Lung microvascular endothelial cell (primary cell): Measurements from ENCODE around the gene DSCAML1. TPM values are rescaled to one million over a fixed set of nuclear protein-coding genes. Genes with fewer than 3 reads are reported as not detected.
A peak's percentile ranks its signal among the peaks of the same experiment; 100 is the strongest.

Experiments
- DNase-seq, 2 donors: peaks; one replicate each; pipeline versions ENCODE4 v3.0.0 to v3.0.0-alpha.2; 2010; ENCODE audit warnings: low read depth in 2 of 2
- total RNA-seq: library from RNA; depleted of rRNA; stranded (reverse); fragments of >200 nt; gene quantifications from 2 replicates; pipeline ENCODE4 v1.2.1, GENCODE V29; 2014

Gene DSCAML1
- total RNA-seq, 1 donor from 2014 or later = under 0.01 TPM

DNA sequence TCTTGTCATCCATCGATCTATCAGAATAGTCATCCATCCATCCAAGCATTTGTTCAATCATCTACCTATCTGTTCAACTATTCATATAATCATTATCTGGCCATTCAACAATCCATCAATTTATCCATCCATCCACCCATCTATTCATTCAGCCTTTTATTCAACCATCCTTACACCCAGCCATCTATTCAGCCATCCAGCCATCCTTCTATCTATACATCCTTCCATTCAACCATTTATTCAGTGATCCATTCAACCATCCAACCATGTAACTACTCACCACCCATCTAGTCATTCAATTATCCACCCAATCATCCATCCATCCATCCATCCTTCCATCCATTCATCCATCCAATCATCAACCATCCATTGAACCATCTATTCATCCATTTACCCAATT is 362.5 kb downstream of the DSCAML1 start:
- no peak for DNase-seq

DNA sequence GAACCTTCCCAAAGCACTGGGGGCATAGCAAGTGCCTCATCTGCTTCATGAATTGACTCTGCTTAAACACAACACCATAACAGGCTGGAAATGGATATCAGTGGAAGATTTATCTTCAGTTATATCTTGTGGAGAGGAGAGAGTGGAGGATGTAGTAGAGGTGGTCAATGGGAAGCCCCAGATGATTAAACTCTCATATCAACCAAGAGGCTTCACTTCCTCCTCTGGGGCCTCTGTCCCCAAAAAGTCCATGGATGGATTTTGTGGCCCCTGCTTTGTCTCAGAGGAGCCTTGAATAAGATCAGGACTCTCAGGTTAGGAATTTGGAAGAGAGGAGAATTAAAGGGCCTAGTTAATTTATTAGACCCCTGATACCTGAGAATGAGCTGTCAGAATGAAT is 363.3 kb downstream of the DSCAML1 start:
- DNase-seq = no peak

DNA sequence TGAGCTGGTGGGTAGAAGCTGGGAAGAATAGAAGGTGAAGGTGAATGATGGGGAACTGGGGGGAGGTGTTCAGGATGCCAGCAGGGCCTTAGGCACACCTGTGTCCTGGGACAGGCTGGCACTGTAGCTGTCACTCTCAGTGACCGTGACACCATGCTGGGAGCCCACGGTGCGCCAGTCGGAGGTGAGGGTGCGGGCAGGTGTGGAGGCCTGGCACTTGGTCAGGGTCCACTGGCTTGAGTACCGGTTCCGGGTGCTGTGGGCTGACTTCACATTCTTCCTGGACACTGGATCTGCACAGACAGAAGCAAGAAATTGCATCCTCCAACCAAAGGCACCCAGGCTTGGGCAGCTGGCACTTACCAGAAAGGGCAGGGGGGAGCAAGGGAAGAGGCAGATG is 365.6 kb downstream of the DSCAML1 start:
- no peak for DNase-seq

DNA sequence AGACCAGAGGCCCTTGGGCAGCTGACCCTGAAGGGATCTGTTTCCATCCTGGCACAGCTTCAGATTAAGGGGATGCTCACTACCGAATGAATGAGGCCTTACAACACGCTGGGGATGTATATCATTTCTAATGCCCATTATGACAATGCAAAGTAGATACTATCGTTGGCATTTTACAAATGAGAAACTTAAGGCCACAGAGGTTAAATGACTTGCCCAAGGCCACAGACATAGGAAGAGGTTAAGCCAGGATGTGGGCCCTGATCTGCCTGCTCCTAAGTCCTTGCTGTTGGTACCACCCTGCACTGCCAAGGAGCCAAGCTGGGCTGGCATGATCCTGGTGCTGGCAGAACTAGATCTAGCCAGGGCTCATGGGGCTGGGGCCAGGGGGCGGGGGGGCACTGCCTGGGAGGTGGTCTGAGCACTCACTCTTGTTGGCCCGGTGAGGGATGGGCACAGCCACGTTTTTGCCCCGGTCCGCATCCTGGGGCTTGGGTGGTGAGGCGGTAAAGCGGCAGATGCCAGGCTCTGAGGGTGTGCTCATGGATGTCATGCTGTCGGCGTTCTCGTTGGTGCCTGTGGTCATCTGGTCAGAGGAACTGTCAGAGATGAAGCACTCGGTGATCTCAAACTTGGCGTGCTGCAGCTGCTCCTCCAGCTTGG is 366.6 kb downstream of the DSCAML1 start:
- no peak for DNase-seq

DNA sequence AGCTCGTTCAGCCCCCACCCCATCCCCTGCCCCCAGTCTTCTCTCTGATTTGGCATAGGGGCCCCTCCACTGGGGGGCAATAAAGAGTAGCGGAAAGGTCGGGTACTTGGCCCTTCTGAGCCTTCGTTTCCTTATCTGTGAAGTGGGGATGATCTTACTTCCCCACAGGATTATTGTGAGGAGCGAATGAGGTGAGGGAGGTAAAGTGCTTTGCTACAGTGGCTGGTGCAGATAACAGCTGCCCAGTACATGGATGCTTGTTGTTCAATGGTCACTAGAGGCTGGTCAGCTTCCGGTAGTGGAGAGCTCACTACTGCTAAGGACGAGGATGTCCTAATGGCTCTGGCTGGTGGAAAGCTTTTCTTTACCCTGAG is 368.2 kb downstream of the DSCAML1 start:
- DNase-seq = no peak

DNA sequence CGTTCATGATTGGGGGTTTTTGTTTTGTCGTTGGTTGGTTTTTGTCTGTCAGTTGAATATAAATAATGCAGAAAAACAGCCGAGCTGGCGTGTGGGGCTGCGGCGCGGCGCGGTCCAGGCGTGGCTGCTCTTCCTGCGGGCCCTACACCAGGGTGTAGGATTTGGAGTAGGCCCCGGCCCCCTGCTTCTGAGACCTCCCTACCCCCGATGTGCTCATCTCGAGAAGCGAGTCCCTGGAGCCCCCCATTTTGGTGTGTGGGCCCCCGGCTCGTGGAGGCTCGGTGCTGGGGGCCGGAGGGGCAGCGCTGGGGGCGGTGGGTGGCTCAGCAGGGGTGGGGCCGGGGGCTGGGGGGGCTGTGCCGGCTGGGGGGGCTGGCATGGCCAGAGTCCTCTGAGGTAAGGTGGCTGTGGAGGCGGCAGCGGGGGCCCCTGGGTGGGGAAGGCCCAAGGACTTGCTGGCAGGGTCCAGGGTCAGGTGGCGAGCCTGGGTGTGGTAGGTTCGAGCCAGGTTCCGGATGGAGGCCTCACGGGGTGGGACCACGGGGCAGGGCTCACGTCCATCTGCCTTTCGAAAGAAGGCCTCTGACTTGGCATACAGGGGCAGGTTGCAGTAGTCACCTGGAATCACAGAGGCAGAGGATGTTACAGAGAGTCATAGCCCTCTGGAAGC is 368.7 kb downstream of the DSCAML1 start:
- no peak for DNase-seq

DNA sequence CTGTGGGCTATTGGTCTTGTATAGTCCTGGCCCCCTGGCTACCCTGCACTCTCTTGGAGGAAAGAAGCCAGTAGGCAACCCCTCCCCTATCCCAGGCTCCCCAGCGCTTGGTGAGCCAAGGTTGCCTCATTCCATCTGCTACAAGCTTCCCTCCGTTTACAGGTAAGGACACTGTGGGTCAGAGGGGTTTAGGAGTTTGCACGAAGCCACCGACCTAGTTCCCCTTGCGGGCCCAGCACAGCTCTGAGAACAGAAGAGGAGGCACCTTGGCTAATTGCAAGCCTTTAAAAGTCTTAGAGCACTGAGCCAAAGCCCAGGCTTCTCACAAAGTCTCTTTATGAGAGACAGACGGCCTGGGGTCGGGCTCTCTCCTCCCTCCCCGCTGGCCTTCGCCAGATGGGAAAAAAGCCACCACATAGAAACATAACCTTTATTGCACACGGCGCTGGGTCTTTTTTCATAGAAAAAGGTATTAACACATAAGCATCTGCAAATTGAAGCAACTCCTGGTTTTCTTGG is 369.6 kb downstream of the DSCAML1 start:
- no peak for DNase-seq

DNA sequence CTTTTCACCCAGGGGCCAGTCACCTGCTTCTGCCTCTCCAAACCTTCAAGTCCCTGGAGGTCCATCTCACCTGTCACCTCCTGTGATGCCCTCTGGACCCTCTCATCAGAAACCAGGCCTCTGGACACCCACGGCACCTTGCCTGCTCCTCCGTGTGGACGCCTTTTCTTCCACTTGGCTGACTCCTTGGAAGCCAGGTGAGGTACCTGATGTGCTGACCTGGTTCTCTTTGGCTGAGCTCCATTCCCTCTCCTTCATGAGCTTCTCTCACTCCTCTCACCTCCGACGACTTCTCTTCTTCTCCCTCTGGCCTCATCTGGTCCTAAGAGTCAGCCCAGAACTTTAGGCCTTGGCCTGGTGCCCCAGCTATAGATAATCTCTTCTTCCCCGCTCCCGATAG is 370.1 kb downstream of the DSCAML1 start:
- no peak for DNase-seq

DNA sequence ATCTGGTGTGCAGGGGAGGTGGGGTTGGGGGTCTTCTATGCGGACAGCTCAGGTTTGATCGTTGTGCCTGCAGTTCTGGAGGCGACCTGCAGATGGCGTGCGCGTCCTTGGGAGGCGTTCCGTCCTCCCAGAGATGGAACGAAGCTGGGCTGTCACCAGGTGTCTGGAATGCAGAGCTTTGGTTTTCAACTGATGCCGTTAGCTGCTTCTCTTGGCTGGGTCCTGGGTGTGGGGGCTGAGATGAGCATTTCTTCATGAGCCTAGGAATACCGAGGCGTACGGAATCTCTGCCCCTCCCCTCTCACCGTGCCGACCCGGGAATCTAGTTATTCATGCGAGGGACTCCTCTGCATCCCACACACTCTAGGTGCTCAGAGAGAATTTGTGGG is 370.7 kb downstream of the DSCAML1 start:
- DNase-seq = peak; percentile 57 to 68

DNA sequence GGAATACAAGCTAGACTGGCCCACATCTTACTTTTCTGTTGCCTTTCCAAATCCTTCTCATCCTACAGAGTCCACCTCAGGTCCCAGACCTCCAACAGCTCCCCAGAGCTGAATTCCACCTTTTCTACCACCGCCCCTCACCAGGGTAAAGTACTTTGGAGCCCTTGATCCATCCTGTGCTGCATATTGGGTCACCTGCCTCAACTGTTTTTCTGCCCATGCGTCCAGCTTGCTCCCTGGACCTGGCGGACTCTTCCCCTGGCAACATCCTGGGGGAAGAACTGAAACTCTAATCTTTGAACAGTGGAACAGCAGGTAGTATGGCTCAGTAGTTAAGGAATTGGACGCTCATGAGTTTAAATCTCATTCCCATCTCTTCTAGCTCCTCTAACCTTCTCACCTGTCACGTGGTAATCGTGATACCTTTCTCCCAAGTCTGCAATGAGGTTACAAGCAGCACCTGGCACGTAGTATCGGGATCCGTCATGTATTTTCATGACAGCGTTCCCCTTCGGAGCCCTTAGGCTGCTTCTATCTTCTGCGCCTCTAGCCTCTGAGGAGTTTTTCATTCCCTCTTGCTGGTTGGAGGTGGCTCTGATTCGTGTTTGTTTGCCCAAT is 371.2 kb downstream of the DSCAML1 start:
- no peak for DNase-seq

DNA sequence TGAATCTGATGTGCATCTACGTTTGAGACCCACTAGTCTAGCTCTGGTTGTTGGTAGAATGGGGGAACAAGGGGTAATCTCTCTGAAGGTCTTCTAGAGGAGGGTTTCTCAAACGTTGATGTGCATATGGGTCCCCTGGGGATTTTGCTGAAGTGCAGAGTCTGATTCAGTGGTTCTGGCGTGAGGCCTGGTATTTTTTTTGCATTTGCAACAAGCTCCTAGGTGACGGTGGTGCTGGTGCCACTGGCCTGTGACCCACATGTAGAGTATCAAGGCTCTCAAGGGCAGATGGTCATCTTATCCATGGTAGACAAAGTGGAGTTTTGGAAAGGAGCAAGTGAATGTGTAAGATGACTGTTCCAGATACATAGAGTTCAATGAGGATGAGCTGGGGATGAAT is 372.2 kb downstream of the DSCAML1 start:
- DNase-seq = no peak

DNA sequence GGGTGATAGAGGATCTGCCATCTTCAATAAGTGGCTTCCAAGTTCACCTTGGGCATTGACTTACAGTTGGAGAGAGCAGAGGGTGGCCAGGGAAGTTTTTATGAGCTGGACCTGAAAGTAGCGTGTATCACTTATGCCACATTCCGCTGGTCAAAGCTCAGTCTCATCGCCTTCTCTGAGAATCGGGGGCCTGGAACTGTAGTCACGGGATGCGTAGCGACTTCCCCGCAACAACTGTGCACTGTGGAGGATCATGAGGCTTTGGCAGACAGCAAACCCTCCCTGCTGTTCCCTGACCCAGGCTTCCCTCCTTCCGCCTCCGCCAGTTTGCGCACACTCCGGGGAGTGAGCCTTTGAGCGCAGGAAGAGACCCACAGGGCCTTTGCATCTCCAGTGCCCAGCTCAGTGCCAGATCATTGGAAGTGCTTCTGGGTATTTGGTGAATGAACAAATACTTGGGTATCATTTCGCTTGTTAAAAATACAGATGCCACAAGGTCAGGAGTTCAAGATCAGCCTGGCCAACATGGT is 373.9 kb downstream of the DSCAML1 start:
- DNase-seq = no peak

DNA sequence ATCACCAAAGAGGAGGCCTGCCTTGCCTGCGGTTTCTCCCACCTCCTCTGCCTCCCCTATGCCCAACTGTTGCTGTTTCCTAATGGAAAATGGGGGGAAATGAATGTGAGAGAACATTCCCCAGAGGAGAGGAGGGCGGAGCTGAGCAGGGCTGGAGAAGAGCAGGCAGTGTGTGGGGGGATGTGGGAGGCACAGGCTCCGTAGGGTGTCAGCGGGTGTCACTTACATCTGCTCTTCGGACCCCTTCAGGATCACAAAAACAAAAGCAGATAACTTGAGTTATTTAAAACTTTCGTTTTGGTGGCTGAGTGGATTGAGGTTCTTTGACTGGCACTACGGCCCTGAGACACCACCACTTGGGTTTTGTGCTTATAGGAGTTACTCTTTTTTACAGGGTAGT is 375.5 kb downstream of the DSCAML1 start:
- DNase-seq = no peak

DNA sequence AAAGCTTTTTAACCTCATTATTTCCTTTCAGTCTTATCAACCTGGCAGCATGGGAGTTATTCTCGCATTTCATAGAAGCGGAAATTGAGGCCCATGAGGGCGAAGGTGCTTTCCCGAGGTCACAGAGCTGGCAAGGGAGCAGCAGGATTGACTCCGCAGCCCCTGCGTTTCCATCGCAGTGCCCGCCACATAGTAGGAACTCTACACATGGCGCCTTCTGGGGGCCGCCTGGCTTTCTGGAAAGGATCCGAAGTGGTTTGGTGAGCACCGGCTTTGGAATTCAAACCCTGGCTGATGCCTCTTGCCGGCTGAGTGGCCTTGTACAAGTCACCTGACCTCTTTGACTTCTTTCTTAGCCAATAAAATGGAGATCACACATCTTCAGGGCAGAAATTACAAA is 376.0 kb downstream of the DSCAML1 start:
- DNase-seq = peak in 1 of 2 donors; percentile 12

DNA sequence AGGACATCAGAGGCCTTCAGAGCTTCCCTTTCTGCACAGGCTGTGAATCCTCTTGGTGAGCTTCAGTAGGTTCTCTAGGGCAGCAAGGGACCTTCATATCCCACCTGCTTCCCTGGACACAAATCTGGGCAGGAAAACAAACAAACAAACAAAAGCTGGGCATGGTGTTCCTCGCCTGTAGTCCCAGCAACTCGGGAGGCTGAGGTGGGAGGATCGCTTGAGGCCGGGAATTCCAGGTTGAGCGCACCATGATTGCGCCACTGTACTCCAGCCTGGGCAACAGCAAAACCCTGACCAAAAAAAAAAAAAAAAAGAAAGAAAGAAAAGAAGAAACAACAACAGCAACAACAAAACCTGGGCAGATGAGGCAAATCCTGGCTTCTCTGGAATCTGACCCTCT is 376.4 kb downstream of the DSCAML1 start:
- DNase-seq = no peak

DNA sequence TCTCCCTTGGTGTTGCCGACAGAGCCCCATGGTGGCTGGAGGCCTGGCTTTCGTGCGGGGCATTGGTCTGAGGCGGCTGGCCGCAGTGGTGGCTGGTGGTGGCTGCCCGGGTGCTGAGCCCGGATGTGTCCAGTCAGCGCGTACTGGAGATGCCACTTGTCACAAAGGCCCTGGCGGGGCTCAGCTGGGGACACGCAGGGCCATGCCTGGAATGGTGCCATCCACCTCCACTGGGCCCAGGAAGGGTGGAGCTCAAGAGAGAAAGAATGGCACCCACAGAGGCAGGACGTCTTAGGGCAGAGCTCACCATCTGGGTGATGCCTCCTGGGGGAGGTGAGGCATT is 376.9 kb downstream of the DSCAML1 start:
- no peak for DNase-seq

DNA sequence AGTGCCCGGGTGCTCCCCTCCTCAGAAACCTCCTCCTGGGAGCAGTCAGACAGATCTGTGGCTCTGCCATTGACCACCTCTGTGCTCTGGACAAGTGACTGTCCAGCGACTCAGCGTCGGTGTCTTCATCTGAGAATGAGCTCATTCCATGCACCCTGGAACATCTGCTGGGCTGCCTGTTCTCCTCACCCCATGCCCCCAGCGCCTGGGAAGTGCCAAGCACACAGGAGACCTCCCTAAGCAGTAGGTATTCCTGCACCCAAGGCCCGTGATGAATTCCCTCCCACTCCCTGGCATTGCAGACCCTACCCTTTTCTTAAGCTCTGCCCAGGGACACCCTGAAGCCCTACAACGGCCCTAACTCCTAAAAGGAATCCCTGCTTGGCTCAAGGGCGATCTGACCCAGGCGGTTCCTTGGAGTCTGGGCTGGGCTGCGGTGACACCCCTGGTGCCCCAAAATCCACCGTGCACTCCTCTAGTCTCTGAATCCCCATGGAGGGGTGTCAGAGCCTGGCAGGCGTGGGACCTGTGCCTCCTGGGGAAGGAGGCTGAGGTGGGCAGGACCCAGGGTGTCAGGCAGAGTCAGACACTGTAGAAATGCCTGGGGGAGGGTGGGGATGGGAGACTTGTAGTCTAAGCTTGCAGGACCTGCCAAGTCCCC is 377.4 kb downstream of the DSCAML1 start:
- no peak for DNase-seq

DNA sequence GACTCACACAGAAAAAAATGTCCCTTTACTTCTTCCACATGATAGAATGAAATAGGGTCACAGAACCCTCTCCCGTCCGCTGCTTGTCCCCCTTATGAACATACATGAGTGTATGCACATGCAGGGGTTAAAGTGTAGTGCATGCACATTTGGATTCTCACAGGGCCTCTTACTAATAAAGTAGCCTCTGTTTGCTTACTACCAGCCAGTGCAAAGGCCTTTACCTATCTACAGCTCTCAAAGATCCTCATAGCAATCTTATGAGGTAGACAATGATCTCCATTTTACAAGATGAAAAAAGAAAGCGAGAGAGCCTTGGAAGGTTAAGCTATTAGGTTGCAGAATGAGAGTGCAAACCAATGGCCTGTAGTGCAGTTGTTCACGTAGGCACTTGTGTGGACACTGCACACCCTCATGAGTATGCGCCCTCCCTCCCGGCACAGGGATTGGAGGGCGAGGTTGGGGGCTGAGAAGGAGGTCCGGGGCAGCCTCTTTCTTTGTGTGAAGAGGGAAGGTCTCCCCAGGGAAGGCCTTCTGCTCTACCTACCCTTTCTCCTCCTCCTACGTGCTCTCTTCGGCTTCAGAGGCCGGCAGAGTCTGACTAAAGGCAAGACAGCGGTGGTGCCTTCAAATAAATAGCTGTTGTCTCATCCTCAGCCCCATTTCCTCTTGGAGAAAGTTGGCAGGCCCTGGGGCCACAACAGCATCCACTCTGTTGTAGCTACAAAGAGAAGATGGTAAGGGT is 378.1 kb downstream of the DSCAML1 start:
- DNase-seq = no peak

DNA sequence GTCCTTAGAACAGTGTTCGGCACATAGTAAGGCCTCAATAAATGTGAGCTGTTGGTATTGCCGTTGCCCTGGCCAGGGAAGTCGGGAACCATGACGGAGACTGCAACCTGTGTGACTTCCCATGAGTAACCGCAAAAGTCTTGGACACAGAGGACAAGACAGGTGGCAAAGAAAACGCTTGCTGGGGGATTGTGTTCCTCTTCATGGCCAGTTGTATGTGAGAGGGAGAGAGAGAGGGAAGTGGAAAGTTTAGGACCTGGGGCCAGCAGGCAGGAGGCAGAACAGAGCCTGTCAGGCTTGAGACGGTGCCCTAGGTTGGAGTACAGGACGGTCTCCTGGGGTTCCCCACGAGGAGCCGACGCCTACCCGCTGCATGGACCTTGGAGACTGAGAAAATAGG is 379.2 kb downstream of the DSCAML1 start:
- DNase-seq = no peak

DNA sequence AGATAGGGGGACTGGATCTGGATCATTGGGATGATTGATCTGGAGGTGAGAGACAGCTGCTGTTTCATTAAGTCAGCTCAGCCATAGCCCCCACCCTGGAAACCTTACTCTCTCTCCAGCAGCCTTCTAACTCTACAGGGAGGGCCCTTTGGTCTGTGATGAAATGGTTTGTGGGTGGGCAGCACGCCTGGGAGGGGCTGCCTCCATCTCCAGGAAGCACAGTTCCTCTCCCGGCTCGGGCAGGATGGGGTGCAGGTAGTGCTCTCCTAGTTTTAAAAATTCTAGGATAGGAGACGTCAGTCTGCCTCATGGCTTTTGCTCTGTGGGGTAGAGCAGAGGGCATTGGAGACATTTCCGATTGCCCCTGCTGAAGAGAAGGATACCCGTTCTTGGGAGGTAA is 379.7 kb downstream of the DSCAML1 start:
- no peak for DNase-seq

DNA sequence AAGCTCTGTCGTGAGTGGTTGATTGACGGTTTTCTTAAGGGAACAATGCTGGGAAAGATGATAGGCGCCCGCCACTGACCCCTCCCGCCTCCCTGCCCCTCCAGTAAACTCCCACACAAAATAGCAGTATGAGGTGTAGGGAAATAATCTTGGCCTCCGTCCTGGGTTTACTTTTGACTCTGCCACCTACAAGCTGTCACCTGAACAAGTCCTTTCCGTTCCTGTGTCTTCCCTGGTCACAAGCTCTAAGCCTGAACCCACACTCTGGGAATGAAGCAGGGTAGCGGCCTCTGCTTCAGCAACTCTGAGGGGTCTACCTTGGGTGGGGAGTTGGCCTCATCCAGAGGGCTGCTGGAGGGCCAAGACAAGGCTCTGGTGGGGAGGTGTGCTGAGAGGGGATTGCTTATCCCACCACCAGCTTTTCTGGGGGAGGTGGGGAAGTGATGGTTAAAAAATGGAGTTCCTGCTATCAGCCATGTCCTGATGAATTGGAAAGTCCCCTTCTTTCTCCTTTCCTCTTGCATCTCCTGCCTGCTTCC is 381.6 kb downstream of the DSCAML1 start:
- DNase-seq = no peak
